ENCODE data around the gene DDX1.

DNA sequence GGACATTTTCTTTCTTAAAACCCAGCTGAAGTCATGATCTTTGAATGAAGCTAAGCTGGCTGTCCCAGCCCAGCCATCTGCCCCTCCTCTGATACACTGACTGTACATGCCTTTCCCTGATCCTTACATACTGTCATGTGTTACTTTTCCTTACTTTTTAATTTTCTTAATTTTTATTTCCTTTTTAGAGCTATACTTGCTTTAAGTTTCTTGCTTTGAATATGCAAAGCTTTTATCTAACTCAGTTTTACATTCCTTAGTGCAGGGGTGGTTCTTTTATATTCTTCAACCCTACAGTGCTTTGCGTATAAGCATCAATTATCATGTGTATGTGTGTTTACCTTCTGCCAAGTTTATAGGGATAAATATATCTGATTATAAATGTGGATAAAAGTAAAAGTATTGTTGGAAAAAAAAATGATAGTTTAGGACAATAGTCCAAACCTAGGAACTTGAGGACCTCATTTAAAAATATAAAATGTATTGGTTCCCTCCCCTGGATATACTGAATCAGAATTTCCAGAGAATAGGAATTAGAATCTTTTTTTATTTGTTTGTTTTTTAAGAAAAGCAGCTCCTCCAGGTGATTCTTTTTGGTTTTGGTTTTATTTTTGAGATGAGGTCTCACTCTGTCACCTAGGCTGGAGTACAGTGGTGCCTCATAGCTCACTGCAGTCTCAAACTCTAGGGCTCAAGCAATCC, 17.8 kb downstream of the DDX1 start:
- TF ChIP-seq SUZ12 (IDR thresholded peaks at IDR 0.05) (no peak), FOXK2 (IDR thresholded peaks at IDR 0.05) (no peak), ELF4 (IDR thresholded peaks at IDR 0.05) (no peak), FOXM1 (IDR thresholded peaks at IDR 0.05; ENCODE audit: borderline replicate concordance) (no peak), SP1 (IDR thresholded peaks at IDR 0.05) (no peak), TARDBP (IDR thresholded peaks at IDR 0.05) (no peak), CTBP1 (IDR thresholded peaks at IDR 0.05; ENCODE audit: borderline replicate concordance) (no peak), FOXA1 (IDR thresholded peaks at IDR 0.05) (no peak), ZNF384 (IDR thresholded peaks at IDR 0.05) (no peak), BHLHE40 (IDR thresholded peaks at IDR 0.05; ENCODE audit: borderline replicate concordance) (no peak), NFRKB (IDR thresholded peaks at IDR 0.05) (no peak), ARNT (IDR thresholded peaks at IDR 0.05) (no peak), HDGF (IDR thresholded peaks at IDR 0.05; ENCODE audit: borderline replicate concordance) (no peak)
- TF ChIP-seq, protein P1, sequence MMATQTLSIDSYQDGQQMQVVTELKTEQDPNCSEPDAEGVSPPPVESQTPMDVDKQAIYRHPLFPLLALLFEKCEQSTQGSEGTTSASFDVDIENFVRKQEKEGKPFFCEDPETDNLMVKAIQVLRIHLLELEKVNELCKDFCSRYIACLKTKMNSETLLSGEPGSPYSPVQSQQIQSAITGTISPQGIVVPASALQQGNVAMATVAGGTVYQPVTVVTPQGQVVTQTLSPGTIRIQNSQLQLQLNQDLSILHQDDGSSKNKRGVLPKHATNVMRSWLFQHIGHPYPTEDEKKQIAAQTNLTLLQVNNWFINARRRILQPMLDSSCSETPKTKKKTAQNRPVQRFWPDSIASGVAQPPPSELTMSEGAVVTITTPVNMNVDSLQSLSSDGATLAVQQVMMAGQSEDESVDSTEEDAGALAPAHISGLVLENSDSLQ (IDR thresholded peaks at IDR 0.05), result no peak

Measured in HEK293T (cell line).